Panc1 (cell line): ENCODE results near the gene THAP6. TPM values are rescaled to one million over a fixed set of nuclear protein-coding genes. Genes with fewer than 3 reads are reported as not detected.

ENCODE experiments used
- ATAC-seq: fragments of 200-7000 bp; cut with Tn5 transposase; 2 replicates; pipeline ENCODE4 v1.9.1; 2020; ENCODE audit warnings: mild to moderate bottlenecking, moderate library complexity
- BruUV-seq: library from RNA; stranded (reverse); fragments of 400-500 nt; replicated peaks from 2 replicates; lab custom pipeline; 2021; lab: Mats Ljungman, UMichigan
- CTCF ChIA-PET: fragments of 300-600 bp; sonication (Branson Sonifier 250); formaldehyde crosslinking; loops from one replicate; lab custom pipeline; 2022; ENCODE audit warnings: antibody characterized with exemption; lab: Charles Lee
- POLR2A ChIA-PET: fragments of 300-600 bp; sonication (Branson Sonifier 250); formaldehyde crosslinking; loops from one replicate; lab custom pipeline; 2022; ENCODE audit warnings: antibody characterized with exemption; lab: Charles Lee
- DNase-seq: peaks from one replicate; pipeline ENCODE4 v3.0.0-alpha.2; 2010; ENCODE audit warnings: low read depth, low spot score
- H3K27ac ChIP-seq: 2 replicates; pipeline ENCODE4 v1.5.1; 2011; ENCODE audit warnings: mild to moderate bottlenecking, low read length, inconsistent platforms
- H3K27me3 ChIP-seq: fragments of 200-500 bp; sonication (Bioruptor generic); 2 replicates; pipeline ENCODE4 v1.6.0; 2014; ENCODE audit warnings: low read length, inconsistent platforms; ENCODE audit not compliant: control insufficient read depth, insufficient read depth
- H3K36me3 ChIP-seq: fragments of 200-500 bp; sonication (Bioruptor generic); 2 replicates; pipeline ENCODE4 v1.5.1; 2014; ENCODE audit warnings: inconsistent platforms, mild to moderate bottlenecking, low read length, moderate library complexity; ENCODE audit not compliant: control insufficient read depth, insufficient read depth
- H3K4me1 ChIP-seq: 2 replicates; pipeline ENCODE4 v1.5.1; 2011; ENCODE audit warnings: inconsistent platforms, mild to moderate bottlenecking, low read length, moderate library complexity; ENCODE audit not compliant: control insufficient read depth, insufficient read depth
- H3K4me3 ChIP-seq, 2 experiments: 2 replicates each; pipeline ENCODE4 v1.5.1; 2011 to 2012; ENCODE audit warnings: low read depth in 2 of 2, low read length in 2 of 2, mild to moderate bottlenecking in 2 of 2, inconsistent platforms in 1 of 2, moderate library complexity in 1 of 2
- H3K9me3 ChIP-seq: fragments of 200-500 bp; sonication (Bioruptor generic); 2 replicates; pipeline ENCODE4 v1.5.1; 2014; ENCODE audit warnings: low read depth, mild to moderate bottlenecking, inconsistent platforms, low read length, moderate library complexity; ENCODE audit not compliant: control insufficient read depth, insufficient read depth
- CTCF ChIP-seq: fragments of 450-650 bp; IDR thresholded peaks from 2 replicates; pipeline ENCODE4 v1.5.1; 2017; ENCODE audit warnings: mild to moderate bottlenecking
- POLR2AphosphoS5 ChIP-seq: IDR thresholded peaks from 2 replicates; pipeline ENCODE4 v1.6.1; 2012; ENCODE audit warnings: mild to moderate bottlenecking, low read depth, low read length, moderate library complexity
- REST ChIP-seq, 2 experiments: IDR thresholded peaks; 2 replicates each; pipeline ENCODE4 v1.6.1; 2011 to 2012; ENCODE audit warnings: low read depth in 2 of 2, control low read depth in 1 of 2, low read length in 1 of 2, mild to moderate bottlenecking in 1 of 2, moderate library complexity in 1 of 2; ENCODE audit not compliant: insufficient read depth in 1 of 2
- SIN3A ChIP-seq: IDR thresholded peaks from 2 replicates; pipeline ENCODE4 v1.6.1; 2012; ENCODE audit warnings: low read depth, mild to moderate bottlenecking, low read length, moderate library complexity, borderline replicate concordance; ENCODE audit not compliant: insufficient read depth
- TCF7L2 ChIP-seq: IDR thresholded peaks from 2 replicates; pipeline ENCODE4 v1.6.1; 2011; ENCODE audit warnings: mild to moderate bottlenecking, low read depth, low read length, inconsistent platforms
- in situ Hi-C: cut with HindIII; loops from 2 replicates; pipeline ENCODE4 v1.10.0; 2016; ENCODE audit warnings: low sequenced_read_pairs, low pct_unique_long_range_greater_than_20kb
- intact Hi-C: fragments of 100-400 bp; cut with micrococcal nuclease; formaldehyde crosslinking; loops from one replicate; pipeline ENCODE4 v1.10.0; 2022; ENCODE audit not compliant: unreplicated experiment
- total RNA-seq: library from RNA; stranded (reverse); gene quantifications from one replicate; pipeline ENCODE4 v1.2.1, GENCODE V29; 2021; ENCODE audit not compliant: unreplicated experiment

Gene THAP6
- total RNA-seq, 1 experiment from 2014 or later = 13.9 TPM

- H3K4me3 ChIP-seq = no peak overlapping the region
- TF ChIP-seq CTCF (no peak), REST (IDR thresholded peaks at IDR 0.05; ENCODE audit: insufficient read depth in 1 of 2, low read depth in 2 of 2, low read length in 1 of 2) (no peak)
- ATAC-seq (no peak), DNase-seq (no peak)
- no peaks in the 10 kb centered on the region for H3K4me1 ChIP-seq
- intact Hi-C loops (no loop called here), in situ Hi-C loops (no loop called here)
- ChIA-PET CTCF (no interaction called here), POLR2A (no interaction called here)
- no peaks in the 10 kb centered on the region for H3K9me3 ChIP-seq
- no peaks in the 10 kb centered on the region for H3K27me3 ChIP-seq
- H3K27ac ChIP-seq = no peak overlapping the region
- no TSS peak for BruUV-seq
- H3K36me3 ChIP-seq = no peaks in the 10 kb centered on the region; the same call in 1 of the 2 replicates
Observed at GRCh38 chr4:75498041-75498440, 16.2 kb upstream of the THAP6 start.

GRCh38 chr4:75499900-75500299 lies 14.4 kb upstream of the THAP6 start:
- Histone ChIP-seq H3K27ac (no peak overlapping the region), H3K27me3 (no peaks in the 10 kb centered on the region), H3K9me3 (no peaks in the 10 kb centered on the region), H3K4me1 (no peaks in the 10 kb centered on the region), H3K4me3 (no peak overlapping the region), H3K36me3 (no peaks in the 10 kb centered on the region; the same call in 1 of the 2 replicates)
- TF ChIP-seq REST (IDR thresholded peaks at IDR 0.05; ENCODE audit: insufficient read depth in 1 of 2, low read depth in 2 of 2, low read length in 1 of 2) = no peak
- TF ChIP-seq SIN3A = no peak
- no peak for TF ChIP-seq CTCF
- no peak for TF ChIP-seq POLR2AphosphoS5
- TF ChIP-seq TCF7L2 = no peak
- ChIA-PET POLR2A (no interaction called here), CTCF (no interaction called here)
- ATAC-seq (no peak), DNase-seq (no peak)
- BruUV-seq = no TSS peak
- intact Hi-C loops = no loop called here
- in situ Hi-C loops = no loop called here
